Erythroblast (primary cell): ENCODE data around the gene NRP1.

Source experiments
- GATA1 ChIP-seq: IDR thresholded peaks from 2 replicates; pipeline ENCODE4 v1.6.1; 2011; ENCODE audit warnings: low read depth, mild to moderate bottlenecking, control low read depth, low read length, moderate library complexity
- POLR2A ChIP-seq: IDR thresholded peaks from 2 replicates; pipeline ENCODE4 v1.6.1; 2011; ENCODE audit warnings: mild to moderate bottlenecking, low read length

GRCh38 chr10:33240931-33241330 is 93.5 kb downstream of the NRP1 start:
- TF ChIP-seq POLR2A = no peak
- no peak for TF ChIP-seq GATA1
